GM19240 (cell line): Measurements from ENCODE around the gene PON3.
"Not testable (repeated sequence)": the region's sequence is repeated elsewhere in the genome, so short reads cannot be mapped to it uniquely, and the experiment has no call there.

Experiments
- DNase-seq: peaks from one replicate; pipeline ENCODE4 v3.0.0; 2011; ENCODE audit warnings: low spot score; ENCODE audit not compliant: insufficient read length

PON3 gene

GRCh38 chr7:95412075-95412474 lies 15.9 kb upstream of the PON3 start:
- DNase-seq: no peak

DNA sequence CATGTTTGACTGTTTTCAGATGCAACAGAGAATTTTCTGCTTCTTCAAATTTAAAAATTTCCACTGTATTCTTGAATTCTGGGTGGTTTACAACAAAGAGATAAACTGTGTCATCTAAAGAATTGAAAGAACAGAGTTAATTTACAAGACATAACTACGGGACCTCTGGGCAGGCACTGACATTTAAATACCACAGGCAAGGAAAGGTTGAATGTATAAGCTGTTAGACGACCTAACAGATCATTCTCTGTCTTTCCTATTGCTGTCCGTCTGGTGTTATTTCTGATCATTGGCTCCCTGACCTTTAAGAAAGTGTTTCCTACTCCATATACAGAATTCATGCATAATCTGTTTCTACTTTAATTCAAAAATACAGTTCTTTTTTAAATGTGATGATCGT lies 15.5 kb upstream of the PON3 start:
- DNase-seq: no peak

GRCh38 chr7:95411036-95411435 lies 14.9 kb upstream of the PON3 start:
- no peak for DNase-seq

- DNase-seq: no peak
These were observed 11.6 kb upstream of the PON3 start for GRCh38 chr7:95407751-95408150.

DNA sequence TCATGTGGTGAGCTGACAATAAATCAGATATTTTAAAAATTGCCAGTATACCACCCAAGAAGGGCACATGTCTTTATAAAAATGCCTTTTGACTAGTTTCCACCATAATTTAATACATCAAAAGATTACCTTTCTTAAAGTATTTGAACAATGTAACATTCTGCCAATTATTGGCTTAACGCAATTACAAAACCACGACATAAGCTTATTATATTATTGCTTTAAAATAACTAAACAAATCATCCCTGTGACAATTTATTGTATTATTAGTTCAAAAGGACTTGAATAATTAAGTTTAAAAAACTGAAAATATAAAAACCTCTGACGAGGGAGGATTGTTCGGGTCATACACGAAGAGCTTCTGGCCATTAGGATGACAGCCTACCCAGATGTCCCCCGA lies 9.6 kb upstream of the PON3 start:
- DNase-seq: no peak

DNA sequence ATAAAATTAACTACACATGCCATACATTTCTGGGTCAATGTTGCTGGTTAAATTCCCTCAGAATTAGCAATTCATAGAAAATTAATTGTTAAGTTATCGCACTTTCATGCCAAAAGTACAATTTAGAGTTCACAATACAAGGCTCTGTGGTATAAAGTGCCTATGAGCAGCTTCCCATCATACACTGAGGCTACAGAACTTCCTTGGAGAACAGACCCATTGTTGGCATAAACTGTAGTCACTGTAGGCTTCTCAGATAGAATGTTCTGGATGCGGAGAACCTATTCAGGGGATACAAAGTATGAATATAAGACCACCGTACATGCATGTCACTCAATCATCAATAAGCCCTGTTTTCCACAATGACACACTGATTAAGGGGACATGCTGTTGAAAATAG lies 9.0 kb upstream of the PON3 start:
- no peak for DNase-seq

GRCh38 chr7:95404316-95404865 lies 8.2 kb upstream of the PON3 start:
- no peak for DNase-seq

GRCh38 chr7:95398155-95398940 lies 2.2 kb upstream of the PON3 start:
- DNase-seq: no peak

- DNase-seq: no peak
These were observed 1.2 kb upstream of the PON3 start for GRCh38 chr7:95397381-95397780.

GRCh38 chr7:95395755-95396135 lies 430 bp downstream of the PON3 start:
- no peak for DNase-seq

DNA sequence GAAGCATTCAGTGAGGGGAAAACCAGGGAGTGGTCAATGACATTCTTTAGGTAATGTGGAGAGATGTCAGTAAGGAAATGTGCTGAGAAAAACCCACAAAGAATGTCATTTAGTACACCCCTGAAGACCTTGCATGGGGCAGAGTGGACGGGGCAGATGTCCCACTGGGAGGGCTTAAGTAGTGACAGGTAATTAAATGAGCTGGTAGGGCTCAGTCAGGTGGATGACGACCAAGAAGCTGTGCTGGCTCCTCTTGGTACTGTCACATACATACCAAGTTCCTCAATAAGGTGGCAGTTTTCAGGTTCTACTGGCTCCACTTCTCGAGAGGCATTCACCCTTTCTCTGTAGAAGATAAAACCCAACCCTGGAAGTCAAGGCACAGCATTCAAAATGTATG lies 1.8 kb downstream of the PON3 start:
- DNase-seq: no peak

DNA sequence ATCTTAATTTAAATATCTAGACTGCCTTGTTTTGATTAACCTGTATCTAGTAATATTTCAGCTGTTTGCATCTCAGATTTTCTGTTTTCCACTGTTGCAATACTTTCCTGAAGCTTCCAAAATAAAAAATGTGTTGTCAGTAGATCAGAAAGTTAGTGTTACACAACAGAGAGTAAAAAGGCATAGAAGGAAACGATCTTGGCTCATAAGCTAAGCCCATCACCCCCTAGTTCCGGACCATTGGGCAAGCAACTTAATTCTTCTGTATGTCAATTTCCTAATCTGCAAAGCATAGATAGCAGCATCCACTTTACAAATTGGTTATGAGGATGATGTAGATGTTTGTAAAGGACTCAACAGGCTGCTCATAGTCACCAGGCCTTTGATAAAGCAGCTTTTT lies 4.4 kb downstream of the PON3 start:
- DNase-seq: no peak

DNA sequence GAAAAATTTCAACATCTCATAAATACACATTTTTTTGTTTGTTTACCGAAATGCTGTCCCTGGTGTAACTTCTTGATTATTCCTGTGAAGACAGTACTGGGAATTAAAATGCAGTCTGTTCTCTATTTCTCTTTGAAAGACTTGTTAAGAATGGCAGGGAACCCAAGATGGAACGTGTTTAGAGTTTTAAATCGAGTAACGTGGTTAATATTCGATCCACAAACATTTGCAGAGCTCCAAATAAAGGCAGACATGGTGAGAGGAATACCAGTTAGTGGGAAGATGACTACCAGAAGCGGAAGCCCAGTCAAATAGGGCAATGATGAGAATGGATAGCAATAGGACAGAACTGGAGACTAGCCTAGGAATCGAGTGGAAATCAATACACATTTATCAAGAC lies 6.7 kb downstream of the PON3 start:
- no peak for DNase-seq

DNA sequence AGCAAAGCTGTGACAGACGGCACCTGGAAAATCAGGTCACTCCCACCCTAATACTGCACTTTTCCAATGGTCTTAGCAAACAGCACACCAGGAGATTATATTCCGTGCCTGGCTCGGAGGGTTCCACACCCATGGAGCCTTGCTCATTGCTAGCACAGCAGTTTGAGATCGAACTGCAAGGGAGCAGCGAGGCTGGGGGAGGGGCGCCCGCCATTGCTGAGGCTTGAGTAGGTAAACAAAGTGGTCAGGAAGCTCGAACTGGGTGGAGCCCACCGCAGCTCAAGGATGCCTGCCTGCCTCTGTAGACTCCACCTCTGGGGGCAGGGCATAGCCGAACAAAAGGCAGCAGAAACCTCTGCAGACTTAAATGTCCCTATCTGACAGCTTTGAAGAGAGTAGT lies 16.7 kb downstream of the PON3 start:
- not testable (repeated sequence) for DNase-seq

DNA sequence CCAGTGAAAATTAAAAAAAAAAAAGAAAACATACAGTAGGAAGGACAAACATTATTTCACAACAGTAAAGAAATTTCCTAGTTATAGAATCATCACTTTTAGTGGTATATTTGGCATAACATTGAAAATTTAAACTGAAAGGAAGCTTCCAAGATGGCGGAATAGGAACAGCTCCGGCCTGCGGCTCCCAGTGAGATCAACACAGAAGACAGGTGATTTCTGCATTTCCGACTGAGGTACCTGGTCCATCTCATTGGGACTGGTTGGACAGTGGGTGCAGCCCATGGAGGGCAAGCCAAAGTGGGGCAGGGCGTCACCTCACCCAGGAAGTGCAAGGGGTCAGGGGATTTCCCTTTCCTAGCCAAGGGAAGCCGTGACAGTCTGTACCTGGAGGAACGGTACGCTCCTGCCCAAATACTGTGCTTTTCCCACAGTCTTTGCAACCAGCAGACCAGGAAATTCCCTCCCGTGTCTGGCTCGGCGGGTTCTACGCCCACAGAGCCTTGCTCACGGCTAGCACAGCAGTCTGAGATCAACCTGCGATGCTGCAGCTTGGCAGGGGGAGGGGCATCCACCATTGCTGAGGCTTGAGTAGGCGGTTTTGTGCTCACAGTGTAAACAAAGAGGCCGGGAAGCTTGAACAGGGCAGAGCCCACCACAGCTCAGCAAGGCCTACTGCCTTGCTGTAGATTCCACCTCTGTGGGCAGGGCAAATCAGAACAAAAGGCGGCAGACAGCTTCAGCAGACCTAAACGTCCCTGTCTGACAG lies 19.4 kb downstream of the PON3 start:
- no peak for DNase-seq

DNA sequence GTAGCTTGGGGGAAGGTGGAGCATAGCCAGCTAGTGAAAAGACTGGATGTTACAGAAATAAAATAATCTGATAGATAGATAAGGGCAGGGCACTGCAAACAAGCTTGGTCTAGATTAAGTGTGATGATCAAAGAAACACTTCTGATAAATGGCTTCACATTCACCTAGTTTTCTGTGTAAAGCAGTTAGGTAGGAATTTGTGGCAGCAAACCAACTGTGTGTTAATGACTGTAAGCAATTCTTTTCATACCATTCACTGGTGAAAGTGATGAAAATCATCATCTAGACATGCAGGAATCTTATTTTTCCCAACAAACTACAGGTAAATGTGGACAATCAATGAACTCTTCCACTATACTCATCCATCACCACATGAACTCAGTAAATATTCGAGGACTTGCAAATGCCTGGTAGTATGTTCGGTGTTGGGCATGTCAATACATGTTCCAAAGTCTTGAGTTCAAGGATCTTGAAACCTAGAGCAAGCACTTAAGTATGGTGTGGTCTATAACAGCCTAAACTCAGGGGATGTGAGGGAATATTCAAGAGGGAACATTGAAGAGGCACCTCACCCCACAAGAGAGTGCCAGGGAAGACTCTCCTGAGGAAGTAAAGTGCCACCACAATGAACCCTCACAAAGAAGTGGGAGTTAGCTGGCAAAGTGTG lies 20.5 kb downstream of the PON3 start:
- DNase-seq: no peak

- no peak for DNase-seq
These were observed 22.9 kb downstream of the PON3 start for GRCh38 chr7:95373323-95373722.

DNA sequence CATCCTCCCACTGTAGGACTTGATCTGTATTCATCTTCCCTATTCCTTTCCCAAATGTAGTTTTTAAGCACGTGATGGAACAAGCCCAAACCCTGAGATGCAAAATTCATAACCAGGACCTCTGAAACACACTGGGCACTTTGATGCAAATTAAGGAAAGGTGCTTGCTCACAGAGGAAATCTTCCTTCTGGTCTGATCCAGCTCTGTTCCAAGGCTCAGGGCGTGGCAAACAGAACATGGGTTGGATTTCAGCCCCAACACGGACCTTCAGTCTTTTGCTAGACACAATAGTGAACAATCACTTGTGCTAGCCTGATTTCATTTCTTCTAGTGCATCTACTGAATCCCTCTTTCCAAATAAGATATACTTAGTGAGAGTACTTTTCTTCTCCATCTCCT lies 27.9 kb downstream of the PON3 start:
- DNase-seq: no peak

DNA sequence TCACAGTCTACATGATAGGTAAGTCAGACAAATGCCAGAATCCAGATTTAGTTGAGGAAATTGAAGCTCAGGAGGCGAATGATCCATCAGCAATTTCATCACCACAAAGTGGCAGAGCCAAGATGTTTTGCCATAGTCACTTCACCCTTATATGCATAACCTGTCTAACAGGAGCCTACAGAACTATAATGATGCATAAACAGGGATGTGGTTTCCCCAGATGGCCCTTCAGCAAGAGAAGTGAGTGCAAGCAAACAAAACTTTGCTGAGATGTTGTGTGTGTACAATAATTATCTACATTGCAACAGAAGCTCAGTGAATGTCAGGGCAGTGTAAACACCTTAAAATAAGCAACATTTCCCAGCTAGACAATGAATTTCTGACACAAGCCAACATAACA lies 28.6 kb downstream of the PON3 start:
- DNase-seq: no peak

DNA sequence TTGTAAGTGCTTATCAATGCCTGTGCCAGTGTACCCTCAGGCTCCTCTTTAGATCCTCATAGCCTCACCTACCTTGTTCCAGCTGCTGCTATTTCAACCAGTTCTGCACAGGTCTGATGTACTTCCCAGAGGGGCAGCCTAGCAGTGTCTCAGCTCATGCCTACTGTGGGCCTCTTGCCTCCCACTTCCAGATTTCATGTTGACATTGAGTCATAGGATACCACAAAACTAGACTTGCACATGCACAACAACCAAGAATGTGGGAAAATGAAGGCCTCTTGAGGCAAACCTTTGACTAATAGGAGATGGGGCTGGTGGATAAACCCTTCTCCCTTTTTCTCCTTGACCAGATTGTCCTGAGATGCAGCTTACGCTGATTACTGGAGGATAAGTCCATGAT lies 31.0 kb downstream of the PON3 start:
- DNase-seq: no peak

- DNase-seq: no peak
These were observed 38.6 kb downstream of the PON3 start for GRCh38 chr7:95357623-95358022.

GRCh38 chr7:95342642-95343307 lies 53.4 kb downstream of the PON3 start:
- no peak for DNase-seq
